HT1080 (cell line): ENCODE data around the gene CAMK4. TPM values are rescaled to one million over a fixed set of nuclear protein-coding genes. Genes with fewer than 3 reads are reported as not detected.

Source experiments
- DNase-seq: peaks from one replicate; pipeline ENCODE4 v3.0.0-alpha.2; 2015; ENCODE audit warnings: low read depth
- total RNA-seq: library from RNA; depleted of rRNA; stranded (reverse); fragments of >200 nt; shearing (Covaris generic); gene quantifications from 2 replicates; pipeline ENCODE4 v1.2.3, GENCODE V29; 2014; rRNA removed

Gene CAMK4
- total RNA-seq, 1 experiment from 2014 or later, result 28.0 TPM

- DNase-seq, result no peak
Measured at GRCh38 chr5:111532886-111533582, 308.9 kb downstream of the CAMK4 start.

- no peak for DNase-seq
Measured at GRCh38 chr5:111535879-111536549, 311.8 kb downstream of the CAMK4 start.

GRCh38 chr5:111537141-111538024 is 313.2 kb downstream of the CAMK4 start:
- DNase-seq, result no peak

Other genes with a start within 250 kb of the CAMK4 start
- not detected in 2 replicates for gene TSLP, start 152.7 kb upstream of the CAMK4 start, total RNA-seq
- 50.3 and 53.2 TPM in 2 replicates for gene WDR36, start 132.0 kb upstream of the CAMK4 start, total RNA-seq